ENCODE measurements around the gene NPTN.

The NPTN gene

DNA sequence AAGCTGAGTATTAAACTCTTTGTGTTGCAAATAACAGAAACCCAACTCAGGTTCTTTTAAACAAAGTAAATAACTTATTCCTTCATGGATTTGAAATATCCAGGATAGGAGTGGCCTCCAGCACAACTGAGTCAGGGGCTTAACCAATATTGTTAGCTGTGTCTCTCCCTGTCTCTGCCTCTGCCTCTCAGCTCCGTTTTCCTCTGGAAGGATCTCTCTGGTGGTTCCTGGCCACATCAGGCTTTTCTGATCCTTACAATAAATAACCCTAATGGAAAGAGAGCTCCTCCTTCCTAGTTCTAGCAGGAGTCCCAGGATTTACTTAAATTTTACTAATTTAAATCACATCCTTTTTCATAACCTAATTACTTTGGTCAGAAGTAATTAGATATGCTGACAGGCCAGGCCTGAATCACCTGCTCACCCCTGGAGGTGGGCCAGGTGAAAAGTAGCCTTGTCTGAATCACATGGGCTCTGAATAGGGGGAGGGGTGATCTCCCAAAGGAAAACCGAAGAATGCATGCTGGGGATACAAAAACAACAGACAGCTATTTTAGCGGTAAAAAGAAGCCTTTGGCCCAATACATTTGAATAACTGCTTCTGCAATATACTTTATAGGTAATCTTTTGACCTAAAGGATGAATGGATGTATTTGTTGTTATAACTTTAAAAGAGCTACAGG lies 114.9 kb downstream of the NPTN start:
- DNase-seq (ENCODE audit: low spot score) = no peak

DNA sequence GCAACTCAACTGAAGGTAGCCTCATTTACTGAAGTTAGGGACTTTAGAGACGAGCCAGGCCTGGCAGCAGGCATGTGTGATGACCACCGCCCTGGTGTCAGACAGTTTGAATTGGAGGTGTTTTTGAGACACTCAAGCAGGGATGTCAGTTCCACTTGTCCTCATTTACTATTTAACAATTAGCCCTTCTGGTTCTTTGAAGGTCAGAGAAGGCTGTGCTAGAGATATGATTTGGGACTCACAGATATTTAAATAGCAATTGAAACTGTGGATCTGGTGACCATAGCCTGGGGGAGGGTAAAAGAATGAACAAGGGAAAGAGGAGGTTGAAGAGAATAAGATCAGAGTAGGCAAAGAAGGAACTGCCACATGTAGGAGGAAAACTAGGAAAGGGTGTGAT lies 115.6 kb downstream of the NPTN start:
- DNase-seq (ENCODE audit: low spot score) = no peak

DNA sequence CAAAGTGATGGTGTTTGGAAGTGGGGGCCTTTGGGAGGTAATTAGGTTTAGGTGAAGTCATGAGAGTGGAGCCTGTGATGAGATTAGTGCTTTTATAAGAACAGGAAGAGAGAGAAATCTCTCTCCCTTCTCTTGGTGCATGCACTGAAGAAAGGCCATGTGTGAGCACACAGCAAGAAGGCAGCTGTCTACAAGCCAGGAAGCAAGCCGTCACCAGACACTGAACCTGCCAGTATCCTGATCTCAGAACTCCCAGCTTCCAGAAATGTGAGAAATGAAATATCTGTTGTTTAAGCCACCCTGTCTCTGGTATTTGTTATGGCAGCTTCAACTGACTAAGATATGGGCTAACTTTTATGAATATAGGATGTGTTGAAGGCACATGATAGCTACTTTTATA lies 117.7 kb downstream of the NPTN start:
- DNase-seq (ENCODE audit: low spot score) = no peak

Data from RKO (cell line).